Smooth muscle cell (in vitro differentiated cells): Measurements from ENCODE around the gene GLIPR1L2. TPM values are rescaled to one million over a fixed set of nuclear protein-coding genes. Genes with fewer than 3 reads are reported as not detected.

Experiments
- DNase-seq: peaks from one replicate; lab custom pipeline; 2025; ENCODE audit not compliant: unreplicated experiment; lab: John Stamatoyannopoulos, UW
- H2AFZ ChIP-seq: fragments of 200-600 bp; sonication (generic); 2 replicates; pipeline ENCODE4 v1.6.0; 2016; ENCODE audit warnings: antibody characterized with exemption, low read depth, mild to moderate bottlenecking
- H3F3A ChIP-seq: fragments of 200-600 bp; sonication (generic); 2 replicates; pipeline ENCODE4 v1.6.0; 2017; ENCODE audit warnings: antibody characterized with exemption, low read depth
- H3K27ac ChIP-seq: fragments of 200-600 bp; sonication (generic); 2 replicates; pipeline ENCODE4 v1.5.1; 2016; ENCODE audit warnings: low read depth, mild to moderate bottlenecking
- H3K27me3 ChIP-seq: fragments of 200-600 bp; sonication (generic); 2 replicates; pipeline ENCODE4 v1.6.1; 2016; ENCODE audit warnings: low read depth, mild to moderate bottlenecking
- H3K36me3 ChIP-seq: fragments of 200-600 bp; sonication (generic); 2 replicates; pipeline ENCODE4 v1.5.1; 2016; ENCODE audit warnings: low read depth
- H3K4me1 ChIP-seq: fragments of 200-600 bp; sonication (generic); 2 replicates; pipeline ENCODE4 v1.5.1; 2016; ENCODE audit warnings: low read depth
- H3K4me2 ChIP-seq: fragments of 200-600 bp; sonication (generic); 2 replicates; pipeline ENCODE4 v1.6.0; 2016; ENCODE audit warnings: mild to moderate bottlenecking
- H3K4me3 ChIP-seq: fragments of 200-600 bp; sonication (generic); 2 replicates; pipeline ENCODE4 v1.5.1; 2016; ENCODE audit warnings: mild to moderate bottlenecking
- H3K79me2 ChIP-seq: fragments of 200-600 bp; sonication (generic); 2 replicates; pipeline ENCODE4 v1.6.0; 2016; ENCODE audit warnings: low read depth, mild to moderate bottlenecking
- H3K9ac ChIP-seq: fragments of 200-600 bp; sonication (generic); 2 replicates; pipeline ENCODE4 v1.6.0; 2016; ENCODE audit warnings: low read depth
- H3K9me3 ChIP-seq: fragments of 200-600 bp; sonication (generic); replicated peaks from 2 replicates; pipeline ENCODE4 v1.5.1; 2016; ENCODE audit warnings: low read depth
- H4K20me1 ChIP-seq: fragments of 200-600 bp; sonication (generic); 2 replicates; pipeline ENCODE4 v1.6.0; 2016; ENCODE audit warnings: low read depth
- CTCF ChIP-seq: fragments of 200-600 bp; sonication (generic); IDR thresholded peaks from 2 replicates; pipeline ENCODE4 v1.5.1; 2017; ENCODE audit warnings: borderline replicate concordance, mild to moderate bottlenecking, antibody characterized with exemption; ENCODE audit not compliant: insufficient read depth, poor library complexity, severe bottlenecking
- WGBS: methylation state at CpG from one replicate; pipeline ENCODE4 v1.1.7; 2016; ENCODE audit warnings: low lambda C conversion rate; 5-methylcytosine and 5-hydroxymethylcytosine counted together
- polyA plus RNA-seq: library from polyadenylated mRNA; unstranded; fragments of >200 nt; fragmentation: Nextera tagmentation; extraction: Ambion mirVana; gene quantifications from 2 replicates; pipeline ENCODE4 v1.2.1, GENCODE V29; 2016
- total RNA-seq: library from RNA; depleted of rRNA; stranded (reverse); fragments of >200 nt; gene quantifications from 2 replicates; pipeline ENCODE4 v1.2.3, GENCODE V29; 2014

GLIPR1L2 gene
- total and polyA plus RNA-seq, 2 experiments from 2014 or later = 2.5 TPM; not detected in 1

GRCh38 chr12:75446857-75447256, 56.0 kb downstream of the GLIPR1L2 start:
- Histone ChIP-seq H3K36me3 (no peaks in the 10 kb centered on the region), H3K9me3 (no peaks in the 10 kb centered on the region), H3K4me1 (no peaks in the 10 kb centered on the region), H4K20me1 (no peaks in the 10 kb centered on the region), H3K4me2 (no peak overlapping the region), H3F3A (no peaks in the 10 kb centered on the region), H2AFZ (no peak overlapping the region), H3K79me2 (no peaks in the 10 kb centered on the region), H3K4me3 (no peak overlapping the region), H3K27ac (no peak overlapping the region), H3K9ac (no peak overlapping the region), H3K27me3 (no peaks in the 10 kb centered on the region)
- no peak for DNase-seq
- no peak for TF ChIP-seq CTCF

GRCh38 chr12:75447691-75448393, 57.0 kb downstream of the GLIPR1L2 start:
- H3K4me2 ChIP-seq = no peak overlapping the region
- no peaks in the 10 kb centered on the region for H3K9me3 ChIP-seq
- no peaks in the 10 kb centered on the region for H3K27me3 ChIP-seq
- no peak overlapping the region for H3K4me3 ChIP-seq
- no peak for DNase-seq
- H3K79me2 ChIP-seq = no peaks in the 10 kb centered on the region
- 85% methylated on average over 4 of the region's 4 CpGs for WGBS
- no peak for TF ChIP-seq CTCF
- no peaks in the 10 kb centered on the region for H3K36me3 ChIP-seq
- no peak overlapping the region for H3K9ac ChIP-seq
- no peaks in the 10 kb centered on the region for H4K20me1 ChIP-seq
- H3K4me1 ChIP-seq = no peaks in the 10 kb centered on the region
- no peaks in the 10 kb centered on the region for H3F3A ChIP-seq
- no peak overlapping the region for H3K27ac ChIP-seq
- no peak overlapping the region for H2AFZ ChIP-seq

GRCh38 chr12:75452675-75453330, 61.9 kb downstream of the GLIPR1L2 start:
- Histone ChIP-seq H2AFZ (no peak overlapping the region), H3K9me3 (no peaks in the 10 kb centered on the region), H3F3A (no peaks in the 10 kb centered on the region), H3K4me2 (no peak overlapping the region), H3K9ac (no peak overlapping the region), H4K20me1 (no peaks in the 10 kb centered on the region), H3K27me3 (no peaks in the 10 kb centered on the region), H3K4me1 (no peaks in the 10 kb centered on the region), H3K27ac (no peak overlapping the region), H3K36me3 (no peaks in the 10 kb centered on the region), H3K79me2 (no peaks in the 10 kb centered on the region), H3K4me3 (no peak overlapping the region)
- TF ChIP-seq CTCF = no peak
- WGBS = 86% methylated on average over 2 of the region's 3 CpGs
- no peak for DNase-seq

GRCh38 chr12:75455839-75456238, 65.0 kb downstream of the GLIPR1L2 start:
- H2AFZ ChIP-seq = no peak overlapping the region
- H3K4me3 ChIP-seq = no peak overlapping the region
- no peaks in the 10 kb centered on the region for H3K36me3 ChIP-seq
- H4K20me1 ChIP-seq = no peaks in the 10 kb centered on the region
- DNase-seq = no peak
- H3K9me3 ChIP-seq = no peaks in the 10 kb centered on the region
- WGBS = 83% methylated on average over 5 of the region's 5 CpGs
- H3K79me2 ChIP-seq = no peaks in the 10 kb centered on the region
- H3K4me2 ChIP-seq = no peak overlapping the region
- H3K4me1 ChIP-seq = no peaks in the 10 kb centered on the region
- H3K27ac ChIP-seq = no peak overlapping the region
- H3K27me3 ChIP-seq = no peaks in the 10 kb centered on the region
- no peak for TF ChIP-seq CTCF
- H3F3A ChIP-seq = no peaks in the 10 kb centered on the region
- no peak overlapping the region for H3K9ac ChIP-seq
